ENCODE measurements around the gene SLC6A7.
"Not testable (repeated sequence)": the region's sequence is repeated elsewhere in the genome, so short reads cannot be mapped to it uniquely, and the experiment has no call there.

SLC6A7 gene

DNA sequence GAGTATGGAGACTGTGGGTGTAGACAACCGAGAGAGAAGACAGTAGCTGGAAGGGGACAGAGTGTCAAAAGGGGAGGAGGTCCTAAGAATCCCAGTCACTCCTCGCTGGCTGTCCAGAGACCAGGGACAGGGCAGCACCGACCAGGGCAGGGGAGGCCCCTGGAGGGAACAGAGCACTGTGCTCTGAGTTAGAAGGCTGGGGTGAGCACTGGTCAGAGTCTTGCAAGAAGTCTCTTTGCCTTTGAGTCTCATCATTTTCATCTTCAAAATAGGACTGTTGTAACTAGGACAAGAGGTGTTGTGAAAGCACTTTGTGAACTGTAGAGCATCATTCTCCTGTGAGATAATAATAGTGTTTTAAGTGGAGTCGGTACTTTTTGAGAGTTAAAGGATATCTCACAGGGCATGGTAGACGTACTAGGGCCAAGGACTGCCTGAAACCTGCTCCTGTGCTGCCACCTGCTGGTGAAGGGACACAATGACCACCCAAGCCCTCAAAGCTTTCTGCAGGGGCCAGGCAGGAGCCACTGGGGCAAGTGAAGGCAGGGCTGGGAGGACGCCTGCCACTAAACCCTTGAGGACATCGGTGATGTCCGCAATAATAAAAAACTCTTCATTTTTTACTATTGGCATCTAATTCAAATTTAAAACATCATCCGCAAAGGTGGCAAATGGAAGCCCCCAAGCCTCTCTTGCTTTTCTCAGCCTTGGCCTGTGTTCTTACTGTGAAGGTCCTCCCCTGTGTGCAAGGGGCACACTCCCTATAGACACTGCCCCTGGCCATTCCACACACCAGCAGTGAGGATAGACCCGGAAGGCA is 28.2 kb downstream of the SLC6A7 start:
- DNase-seq (ENCODE audit: low read depth in 2 of 2): peak; percentile 47 to 50

DNA sequence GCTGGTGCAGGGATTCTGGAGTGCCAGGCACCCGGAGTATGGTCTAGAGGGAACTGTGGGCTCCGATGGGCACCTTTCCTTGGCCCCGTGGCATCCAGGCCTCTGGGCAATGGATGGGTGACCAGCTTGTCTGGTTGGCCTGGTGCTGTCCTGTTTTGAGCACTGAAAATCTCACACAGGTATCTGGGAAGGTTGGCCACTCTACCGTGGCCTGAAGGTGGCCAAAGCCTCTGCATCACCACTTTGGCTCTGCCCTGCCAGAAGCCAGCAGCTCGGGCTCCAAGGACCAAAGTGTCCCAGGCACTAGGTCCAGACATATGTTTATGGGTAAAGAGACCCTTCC is 28.8 kb downstream of the SLC6A7 start:
- no peak for DNase-seq (ENCODE audit: low read depth in 2 of 2)

DNA sequence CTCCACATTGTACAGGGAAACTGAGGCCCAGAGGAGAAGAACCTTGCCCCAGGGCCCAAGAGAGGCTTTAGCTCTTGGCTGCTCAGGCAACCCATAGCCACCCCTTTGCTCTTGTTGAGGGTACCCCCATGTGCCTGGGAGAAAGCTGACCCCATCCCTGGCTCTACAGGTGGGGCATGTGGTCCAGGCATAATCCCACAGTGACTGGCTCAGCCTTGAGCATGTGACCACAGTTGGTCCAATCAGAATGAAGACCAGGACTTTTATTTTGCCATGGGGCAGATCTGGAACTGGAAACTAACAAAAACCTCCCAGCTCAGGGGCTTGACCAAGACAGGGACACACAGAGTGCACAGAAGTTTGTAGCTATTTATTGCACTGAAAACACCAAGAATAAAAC is 29.3 kb downstream of the SLC6A7 start:
- no peak for DNase-seq (ENCODE audit: low read depth in 2 of 2)

DNA sequence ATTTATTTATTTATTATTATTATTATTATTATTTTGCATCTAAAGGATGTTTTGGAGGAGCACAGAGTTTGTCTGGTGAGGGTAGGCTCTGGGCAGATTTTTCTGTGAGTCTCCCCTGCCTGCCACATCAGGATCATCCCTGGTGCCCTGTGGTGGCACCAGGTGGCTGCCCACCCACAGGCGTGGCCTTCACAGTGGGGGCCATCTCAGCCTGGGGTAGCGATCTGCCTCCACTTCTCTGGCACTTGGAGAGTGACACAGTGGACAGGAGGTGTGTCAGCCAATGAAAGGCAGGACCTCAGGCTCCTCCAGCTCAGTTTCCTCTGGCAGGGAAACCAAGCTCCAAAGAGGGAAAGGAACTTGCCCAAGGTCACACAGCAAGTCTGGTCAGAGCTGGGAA is 30.0 kb downstream of the SLC6A7 start:
- DNase-seq (ENCODE audit: low read depth in 2 of 2): no peak

GRCh38 chr5:150221471-150221870 is 31.6 kb downstream of the SLC6A7 start:
- DNase-seq (ENCODE audit: low read depth in 2 of 2): no peak

DNA sequence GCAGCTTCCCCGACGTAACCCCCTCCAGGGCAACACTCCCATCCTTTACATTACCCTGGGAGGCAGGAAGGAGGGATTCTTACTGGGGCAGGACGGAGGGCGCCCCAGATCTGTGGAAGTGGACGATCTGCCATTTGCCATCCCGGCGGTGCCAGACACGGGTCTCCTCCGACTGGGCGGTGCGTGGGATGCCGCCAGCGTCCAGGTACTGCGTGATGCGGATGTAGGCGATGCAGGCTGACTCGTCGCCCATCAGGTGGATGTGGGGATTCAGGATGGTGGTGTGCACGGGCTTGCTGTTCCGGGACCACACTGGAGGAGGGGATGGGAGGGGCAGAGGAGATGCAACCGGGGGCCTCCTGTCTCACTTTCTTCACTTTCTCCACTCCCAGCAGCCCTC is 33.0 kb downstream of the SLC6A7 start:
- DNase-seq (ENCODE audit: low read depth in 2 of 2): no peak

DNA sequence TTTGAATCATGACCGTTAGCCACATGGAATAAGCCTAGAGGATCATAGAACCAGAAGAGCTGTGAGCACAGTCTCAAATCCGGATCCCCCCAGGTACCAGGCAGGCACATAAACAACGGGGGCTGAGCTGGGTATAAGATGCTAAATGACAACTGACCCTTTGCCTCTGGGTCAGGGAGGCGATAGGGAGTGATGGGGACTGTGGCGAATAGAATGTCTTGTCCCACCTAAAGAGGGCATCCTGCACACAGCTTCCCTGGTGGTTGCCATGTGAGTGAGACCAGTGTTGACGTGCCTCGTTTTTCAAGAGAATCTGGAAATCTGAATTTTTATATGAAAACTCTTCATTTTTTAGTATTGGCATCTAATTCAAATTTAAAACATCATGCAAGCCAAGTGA is 33.6 kb downstream of the SLC6A7 start:
- DNase-seq (ENCODE audit: low read depth in 2 of 2): no peak

DNA sequence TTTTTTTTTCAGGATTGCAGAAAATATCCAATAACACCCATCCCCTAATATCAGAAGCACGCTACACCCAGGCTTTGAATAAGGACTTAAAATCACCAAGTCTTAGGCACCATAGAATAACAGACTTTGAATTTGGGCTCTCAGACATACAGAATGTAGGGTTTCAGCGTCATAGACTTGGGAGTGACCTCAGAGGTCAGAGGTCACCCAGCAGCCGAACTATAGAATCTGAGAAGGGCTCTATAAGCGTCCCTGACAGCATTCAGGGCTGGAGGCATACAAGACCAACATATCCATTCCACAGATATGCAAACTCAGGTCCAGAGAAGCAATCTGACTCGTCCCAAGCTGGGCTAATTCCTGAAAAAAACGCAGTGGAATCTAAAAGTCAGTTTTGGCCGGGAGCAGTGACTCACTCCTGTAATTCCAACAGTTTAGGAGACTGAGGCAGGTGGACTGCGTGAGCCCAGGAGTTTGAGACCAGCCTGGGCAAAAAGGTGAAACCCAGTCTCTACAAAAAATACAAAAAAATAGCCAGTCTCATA is 34.7 kb downstream of the SLC6A7 start:
- no peak for DNase-seq (ENCODE audit: low read depth in 2 of 2)

- no peak for DNase-seq (ENCODE audit: low read depth in 2 of 2)
Measured at GRCh38 chr5:150227036-150227435, 37.2 kb downstream of the SLC6A7 start.

DNA sequence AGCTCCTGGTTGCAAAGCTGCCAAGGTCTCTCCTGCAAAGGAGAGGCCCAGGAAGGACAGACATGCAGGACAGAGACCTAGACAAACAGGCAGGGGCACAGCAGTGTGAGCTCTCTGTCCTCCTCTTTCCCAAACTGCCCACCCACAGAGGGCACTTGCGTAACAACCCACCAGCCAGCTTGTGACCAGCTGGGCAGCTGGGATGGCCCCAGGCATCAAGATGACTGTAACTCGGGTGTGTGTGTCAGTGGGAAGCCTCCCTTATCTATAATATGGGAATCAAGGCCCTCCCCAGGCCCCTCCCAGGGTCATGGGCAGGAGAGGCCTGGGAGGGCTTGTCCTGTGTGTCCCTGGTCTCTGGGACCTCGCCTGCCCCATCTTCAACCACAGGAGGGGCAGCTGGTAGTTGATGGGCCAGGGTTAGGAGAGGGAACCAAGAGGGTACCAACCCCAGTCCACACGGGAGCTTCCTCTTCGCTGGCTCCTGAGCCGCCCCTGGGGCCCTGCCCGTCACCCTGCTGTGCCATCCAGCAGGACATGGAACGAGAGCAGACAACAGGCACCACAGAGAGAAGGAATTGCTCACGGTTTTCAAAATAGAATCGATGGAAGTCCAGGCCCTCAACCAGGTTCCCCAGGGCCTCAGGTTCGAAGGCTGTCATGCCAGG is 37.9 kb downstream of the SLC6A7 start:
- DNase-seq (ENCODE audit: low read depth in 2 of 2): no peak

DNA sequence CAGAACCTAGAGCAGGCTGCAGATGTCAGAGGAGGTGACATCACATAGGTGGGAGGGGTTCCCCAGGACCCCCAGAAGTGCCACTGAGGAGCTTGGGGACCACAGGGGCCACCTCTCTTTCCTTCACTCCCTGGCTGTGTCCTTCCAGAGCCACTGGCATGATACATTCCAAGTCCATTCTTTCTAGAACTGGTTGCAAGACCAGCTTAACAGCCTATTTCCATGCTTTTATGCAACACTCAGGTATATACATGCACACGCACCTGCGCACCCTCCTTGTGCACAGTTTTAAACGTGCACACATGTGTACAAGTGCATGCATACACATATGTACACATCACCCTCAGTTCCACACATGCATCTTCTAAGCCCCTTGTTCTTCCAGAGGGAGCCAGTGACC is 39.7 kb downstream of the SLC6A7 start:
- DNase-seq (ENCODE audit: low read depth in 2 of 2): no peak

DNA sequence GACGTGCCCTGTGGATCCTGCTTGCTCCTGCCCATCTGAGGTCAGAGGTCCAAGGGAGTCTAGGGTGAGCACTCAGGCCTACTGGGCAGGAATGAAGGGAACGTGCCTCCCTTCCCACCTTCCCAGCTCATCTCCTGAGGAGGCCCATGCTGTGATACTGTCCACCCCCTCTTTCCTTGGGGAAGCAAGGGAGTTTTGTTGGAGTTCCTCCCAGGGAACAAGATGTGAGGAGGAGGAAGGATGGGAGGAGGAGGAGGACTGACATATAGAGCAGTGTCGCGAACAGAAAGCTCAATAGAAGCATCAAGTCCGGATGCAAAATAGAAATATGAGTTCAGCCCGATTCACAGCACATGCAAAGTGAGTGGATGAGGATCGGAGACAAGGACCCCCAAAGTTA is 41.0 kb downstream of the SLC6A7 start:
- no peak for DNase-seq (ENCODE audit: low read depth in 2 of 2)

DNA sequence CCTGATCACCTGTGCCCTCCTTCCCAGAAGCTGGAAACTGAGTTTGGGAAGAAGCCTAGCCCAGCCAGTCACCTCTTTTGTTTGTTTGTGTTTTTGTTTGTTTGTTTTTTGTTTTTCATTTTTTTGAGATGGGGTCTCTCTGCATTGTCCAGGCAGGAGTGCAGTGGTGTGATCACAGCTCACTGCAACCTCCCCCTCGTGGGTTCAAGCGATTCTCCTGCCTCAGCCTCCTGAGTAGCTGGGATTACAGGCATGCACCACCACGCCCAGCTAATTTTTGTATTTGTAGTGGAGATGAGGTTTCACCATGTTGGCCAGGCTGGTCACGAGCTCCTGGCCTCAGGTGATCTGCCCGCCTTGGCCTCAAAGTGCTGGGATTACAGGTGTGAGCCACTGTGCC is 43.8 kb downstream of the SLC6A7 start:
- DNase-seq (ENCODE audit: low read depth in 2 of 2): not testable (repeated sequence)

DNA sequence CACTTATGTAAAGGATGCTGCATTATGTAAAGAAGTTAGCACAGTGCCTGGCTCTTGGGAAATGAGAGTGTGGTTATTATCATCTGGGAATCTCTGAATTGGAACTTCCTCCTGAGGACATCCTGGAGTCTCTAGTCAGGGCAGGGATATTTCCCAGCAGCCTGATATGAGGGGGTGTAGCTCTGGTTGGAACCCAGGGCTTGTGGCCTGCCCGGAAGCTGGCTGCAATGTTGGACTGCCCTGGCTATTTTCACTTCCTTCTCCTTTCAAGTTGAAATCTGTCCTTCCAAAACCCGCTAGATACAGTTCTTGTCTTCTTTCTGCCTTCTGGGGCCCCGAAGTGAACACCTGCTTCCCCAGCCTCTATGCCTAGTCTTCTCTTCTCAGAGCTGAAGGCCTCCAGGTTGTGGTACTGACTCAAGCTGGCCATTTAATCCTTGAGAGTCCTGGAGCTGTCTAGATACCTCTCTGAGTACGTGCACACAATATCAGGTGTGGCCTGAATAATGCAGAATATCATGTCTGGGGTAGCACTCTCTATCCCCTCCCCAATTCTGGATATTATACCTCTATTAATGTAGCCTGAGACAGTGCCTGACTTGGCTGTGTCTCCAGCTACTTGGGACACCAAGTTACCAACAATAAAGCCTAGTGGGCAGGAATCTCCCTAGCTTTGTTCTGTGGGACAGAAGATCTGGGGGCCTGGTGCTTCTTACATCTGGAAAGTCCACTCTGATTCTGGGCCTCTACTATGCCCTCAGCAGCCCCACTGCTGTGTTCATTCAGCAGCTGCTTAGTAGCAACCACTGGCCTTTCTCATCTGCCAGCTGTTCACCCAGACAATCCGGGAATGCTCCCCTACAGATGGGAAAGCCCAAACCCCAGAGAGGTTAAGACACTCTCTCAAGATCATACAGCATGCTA is 45.0 kb downstream of the SLC6A7 start:
- no peak for DNase-seq (ENCODE audit: low read depth in 2 of 2)

- DNase-seq (ENCODE audit: low read depth in 2 of 2): no peak
Measured at GRCh38 chr5:150235500-150235854, 45.6 kb downstream of the SLC6A7 start.

GRCh38 chr5:150236313-150236712 is 46.5 kb downstream of the SLC6A7 start:
- DNase-seq (ENCODE audit: low read depth in 2 of 2): no peak

GRCh38 chr5:150236981-150237754 is 47.3 kb downstream of the SLC6A7 start:
- DNase-seq (ENCODE audit: low read depth in 2 of 2): no peak

DNA sequence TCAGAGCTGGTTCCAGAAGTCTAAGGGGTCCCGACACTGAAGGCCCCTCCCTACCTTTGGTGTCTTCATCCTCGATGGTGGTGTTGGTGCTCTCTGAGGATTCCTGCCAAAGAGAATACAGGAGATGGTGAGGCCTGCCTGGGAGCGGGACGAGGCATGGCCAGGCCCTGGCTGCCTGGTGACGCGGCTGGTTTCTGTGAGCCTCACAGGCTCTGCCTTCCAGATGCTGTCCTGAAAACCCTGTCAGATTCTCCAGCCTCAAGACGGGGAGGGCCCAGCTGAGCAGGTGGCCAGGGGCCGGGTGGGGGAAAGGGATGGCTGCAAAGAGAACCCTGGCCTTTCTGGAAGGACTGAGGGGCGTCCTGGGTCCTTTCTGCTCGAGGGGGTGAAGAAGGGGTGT is 48.8 kb downstream of the SLC6A7 start:
- no peak for DNase-seq (ENCODE audit: low read depth in 2 of 2)

- DNase-seq (ENCODE audit: low read depth in 2 of 2): no peak
Measured at GRCh38 chr5:150239099-150239793, 49.4 kb downstream of the SLC6A7 start.

DNA sequence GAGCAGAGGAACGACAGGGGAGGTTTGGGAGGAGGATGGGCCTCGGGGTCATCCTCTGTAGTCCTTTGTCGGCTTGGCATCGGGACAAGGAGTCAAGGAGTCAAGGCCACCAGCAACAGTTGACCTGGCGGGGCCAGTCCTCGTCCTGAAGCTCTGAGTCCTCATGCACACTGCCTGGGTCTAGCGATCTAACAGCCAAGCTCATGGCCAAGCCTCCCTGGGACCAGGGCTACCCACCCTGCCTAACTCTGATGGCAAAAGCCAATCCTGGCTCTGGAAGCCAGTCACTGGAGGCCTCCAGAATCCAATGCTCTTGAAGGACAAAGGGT is 49.9 kb downstream of the SLC6A7 start:
- no peak for DNase-seq (ENCODE audit: low read depth in 2 of 2)
